SU-DHL-6 (cell line): ENCODE measurements around the gene AKT3.

Experiments used
- H2AFZ ChIP-seq: fragments of 200-600 bp; sonication (generic); 2 replicates; pipeline ENCODE4 v1.6.1; 2014; ENCODE audit warnings: low read depth, mild to moderate bottlenecking, moderate library complexity, mixed read lengths, antibody characterized with exemption, low read length; ENCODE audit not compliant: severe bottlenecking
- H3F3A ChIP-seq: fragments of 200-600 bp; shearing (Covaris generic); 2 replicates; pipeline ENCODE4 v1.6.0; 2016; ENCODE audit warnings: antibody characterized with exemption, mild to moderate bottlenecking; ENCODE audit not compliant: insufficient read depth
- H3K27ac ChIP-seq: fragments of 200-600 bp; sonication (generic); 2 replicates; pipeline ENCODE4 v1.5.1; 2016; ENCODE audit warnings: low read depth, mild to moderate bottlenecking, low read length, moderate library complexity, mixed read lengths
- H3K27me3 ChIP-seq: fragments of 200-600 bp; sonication (generic), shearing (Covaris generic); 2 replicates; pipeline ENCODE4 v1.6.0; 2014; ENCODE audit warnings: mild to moderate bottlenecking, low read length
- H3K36me3 ChIP-seq: fragments of 200-600 bp; sonication (generic); 2 replicates; pipeline ENCODE4 v1.6.1; 2014; ENCODE audit warnings: mild to moderate bottlenecking, low read length, mixed read lengths
- H3K4me2 ChIP-seq: fragments of 300-600, 200-600 bp; shearing (Covaris generic), sonication (generic); 2 replicates; pipeline ENCODE4 v1.6.0; 2014; ENCODE audit warnings: low read length, low read depth, mild to moderate bottlenecking; ENCODE audit not compliant: poor library complexity, severe bottlenecking
- H3K4me3 ChIP-seq: fragments of 200-600 bp; sonication (generic); 2 replicates; pipeline ENCODE4 v1.5.1; 2014; ENCODE audit warnings: antibody characterized with exemption, low read length, mild to moderate bottlenecking, mixed read lengths; ENCODE audit not compliant: insufficient read depth, poor library complexity, severe bottlenecking
- H3K79me2 ChIP-seq: fragments of 200-600 bp; sonication (generic); 2 replicates; pipeline ENCODE4 v1.6.1; 2014; ENCODE audit warnings: mild to moderate bottlenecking, low read length, moderate library complexity; ENCODE audit not compliant: insufficient read depth
- H3K9ac ChIP-seq: fragments of 200-600 bp; sonication (generic); 2 replicates; pipeline ENCODE4 v1.7.0; 2014; ENCODE audit warnings: mild to moderate bottlenecking, low read length
- H3K9me2 ChIP-seq: fragments of 200-600 bp; sonication (generic); replicated peaks from 2 replicates; pipeline ENCODE4 v1.6.1; 2014; ENCODE audit warnings: low read length; ENCODE audit not compliant: insufficient read depth
- H3K9me3 ChIP-seq: fragments of 200-600 bp; sonication (generic); 2 replicates; pipeline ENCODE4 v1.6.1; 2014; ENCODE audit warnings: low read length, mixed read lengths; ENCODE audit not compliant: insufficient read depth
- H4K20me1 ChIP-seq: fragments of 200-600 bp; sonication (generic); 2 replicates; pipeline ENCODE4 v1.6.1; 2014; ENCODE audit warnings: low read depth, mild to moderate bottlenecking, antibody characterized with exemption, low read length, moderate library complexity, mixed read lengths
- EZH2phosphoT487 ChIP-seq: fragments of 200-600 bp; sonication (generic), shearing (Covaris generic); conservative IDR thresholded peaks from 2 replicates; pipeline ENCODE4 v1.6.1; 2018; ENCODE audit warnings: mild to moderate bottlenecking, antibody characterized with exemption, low read length, moderate library complexity, mixed read lengths
- TF ChIP-seq, protein P1 (sequence below): fragments of 200-600 bp; sonication (generic); IDR thresholded peaks from one replicate; pipeline ENCODE4 v1.5.1; 2017; ENCODE audit warnings: antibody characterized with exemption, mild to moderate bottlenecking, low read length, moderate library complexity; ENCODE audit not compliant: insufficient read depth, poor library complexity, severe bottlenecking

The AKT3 gene

DNA sequence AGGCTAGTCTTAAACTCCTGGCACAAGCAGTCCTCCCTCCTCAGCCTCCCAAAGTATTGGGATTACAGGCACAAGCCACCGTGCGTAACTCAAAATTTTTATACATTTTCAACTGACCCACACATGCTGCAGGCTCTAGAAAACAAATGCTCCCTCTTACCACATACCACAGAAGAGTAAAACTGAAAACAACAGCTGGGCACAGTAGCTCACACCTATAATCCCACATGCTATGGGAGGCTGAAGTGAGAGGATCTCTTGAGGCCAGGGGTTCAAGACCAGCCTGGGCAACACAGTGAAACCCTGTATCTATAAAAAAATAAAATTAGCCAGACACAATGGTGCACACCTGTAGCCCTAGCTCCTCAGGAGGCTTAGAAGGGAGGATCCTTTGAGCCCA is 56.7 kb downstream of the AKT3 start:
- Histone ChIP-seq H3K9ac (no peak overlapping the region), H3K36me3 (no peaks in the 10 kb centered on the region), H3K9me3 (no peaks in the 10 kb centered on the region), H3F3A (no peaks in the 10 kb centered on the region), H3K4me3 (no peak overlapping the region), H3K9me2 (no peaks in the 10 kb centered on the region), H3K4me2 (no peak overlapping the region), H3K79me2 (no peaks in the 10 kb centered on the region), H4K20me1 (no peaks in the 10 kb centered on the region), H3K27ac (no peak overlapping the region), H3K27me3 (no peaks in the 10 kb centered on the region), H2AFZ (no peak overlapping the region)
- TF ChIP-seq, protein P1, sequence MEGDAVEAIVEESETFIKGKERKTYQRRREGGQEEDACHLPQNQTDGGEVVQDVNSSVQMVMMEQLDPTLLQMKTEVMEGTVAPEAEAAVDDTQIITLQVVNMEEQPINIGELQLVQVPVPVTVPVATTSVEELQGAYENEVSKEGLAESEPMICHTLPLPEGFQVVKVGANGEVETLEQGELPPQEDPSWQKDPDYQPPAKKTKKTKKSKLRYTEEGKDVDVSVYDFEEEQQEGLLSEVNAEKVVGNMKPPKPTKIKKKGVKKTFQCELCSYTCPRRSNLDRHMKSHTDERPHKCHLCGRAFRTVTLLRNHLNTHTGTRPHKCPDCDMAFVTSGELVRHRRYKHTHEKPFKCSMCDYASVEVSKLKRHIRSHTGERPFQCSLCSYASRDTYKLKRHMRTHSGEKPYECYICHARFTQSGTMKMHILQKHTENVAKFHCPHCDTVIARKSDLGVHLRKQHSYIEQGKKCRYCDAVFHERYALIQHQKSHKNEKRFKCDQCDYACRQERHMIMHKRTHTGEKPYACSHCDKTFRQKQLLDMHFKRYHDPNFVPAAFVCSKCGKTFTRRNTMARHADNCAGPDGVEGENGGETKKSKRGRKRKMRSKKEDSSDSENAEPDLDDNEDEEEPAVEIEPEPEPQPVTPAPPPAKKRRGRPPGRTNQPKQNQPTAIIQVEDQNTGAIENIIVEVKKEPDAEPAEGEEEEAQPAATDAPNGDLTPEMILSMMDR: no peak
- TF ChIP-seq EZH2phosphoT487: no peak

DNA sequence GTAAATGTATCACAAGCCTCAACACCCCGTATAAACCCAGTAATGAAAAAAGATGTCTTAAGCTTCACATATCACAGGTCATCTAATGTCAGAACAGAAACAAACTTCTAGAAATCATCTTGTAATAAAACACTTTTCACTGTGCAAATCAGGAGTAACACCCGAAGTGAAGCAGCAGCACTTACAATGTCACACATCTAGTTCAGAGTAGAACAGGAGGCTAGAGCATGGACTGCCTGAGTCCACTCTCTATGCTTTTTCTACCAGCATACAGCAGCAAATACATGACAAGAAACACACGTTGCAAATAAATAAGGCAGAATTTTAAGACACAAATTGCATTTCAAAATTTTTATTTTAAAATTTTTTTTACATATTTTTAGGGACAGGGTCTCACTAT is 57.2 kb downstream of the AKT3 start:
- H2AFZ ChIP-seq: no peak overlapping the region
- H3K4me2 ChIP-seq: no peak overlapping the region
- no peaks in the 10 kb centered on the region for H3K9me3 ChIP-seq
- H3K79me2 ChIP-seq: no peaks in the 10 kb centered on the region
- H3F3A ChIP-seq: no peaks in the 10 kb centered on the region
- no peaks in the 10 kb centered on the region for H3K9me2 ChIP-seq
- no peak overlapping the region for H3K27ac ChIP-seq
- no peak overlapping the region for H3K4me3 ChIP-seq
- H3K36me3 ChIP-seq: no peaks in the 10 kb centered on the region
- TF ChIP-seq EZH2phosphoT487: no peak
- TF ChIP-seq, protein P1: no peak
- no peak overlapping the region for H3K9ac ChIP-seq
- no peaks in the 10 kb centered on the region for H3K27me3 ChIP-seq
- H4K20me1 ChIP-seq: no peaks in the 10 kb centered on the region

DNA sequence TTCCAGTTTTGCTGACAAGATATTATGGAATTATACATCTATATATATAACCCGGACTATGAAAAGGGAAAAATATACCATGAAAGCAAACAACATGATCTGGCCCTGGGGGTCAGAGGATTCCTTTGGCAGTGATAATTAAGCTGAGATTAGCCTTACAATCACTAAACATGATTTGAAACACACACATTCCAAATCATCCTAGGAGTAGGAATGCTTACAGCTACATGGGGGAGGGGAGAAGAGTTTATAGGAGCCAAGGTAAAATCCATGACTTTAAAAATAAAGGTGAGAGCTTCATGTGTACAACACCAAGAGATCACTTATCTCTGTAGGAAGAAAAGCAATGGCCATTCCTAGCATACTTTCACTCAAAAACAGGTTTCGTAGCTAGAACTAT is 57.6 kb downstream of the AKT3 start:
- H3K9ac ChIP-seq: no peak overlapping the region
- no peak overlapping the region for H3K4me3 ChIP-seq
- H4K20me1 ChIP-seq: no peaks in the 10 kb centered on the region
- H3K27ac ChIP-seq: no peak overlapping the region
- H3K9me2 ChIP-seq: no peaks in the 10 kb centered on the region
- H3K27me3 ChIP-seq: no peaks in the 10 kb centered on the region
- no peak overlapping the region for H3K4me2 ChIP-seq
- H2AFZ ChIP-seq: no peak overlapping the region
- no peaks in the 10 kb centered on the region for H3K79me2 ChIP-seq
- no peaks in the 10 kb centered on the region for H3K36me3 ChIP-seq
- TF ChIP-seq, protein P1: no peak
- TF ChIP-seq EZH2phosphoT487: no peak
- no peaks in the 10 kb centered on the region for H3F3A ChIP-seq
- no peaks in the 10 kb centered on the region for H3K9me3 ChIP-seq
